IMR-90 (cell line): ENCODE results near the gene RIPK4. TPM values are rescaled to one million over a fixed set of nuclear protein-coding genes. Genes with fewer than 3 reads are reported as not detected.

Experiments
- ATAC-seq: fragments of 200-7000 bp; cut with Tn5 transposase; 2 replicates; pipeline ENCODE4 v1.9.1; 2020; ENCODE audit warnings: low read depth, mild to moderate bottlenecking, moderate library complexity
- BruUV-seq: library from RNA; stranded (reverse); fragments of 400-500 nt; replicated peaks from 2 replicates; lab custom pipeline; 2021; lab: Mats Ljungman, UMichigan
- CTCF ChIA-PET: fragments of 300-600 bp; formaldehyde crosslinking; extraction: SDS; loops from one replicate; lab custom pipeline; 2021; ENCODE audit warnings: antibody characterized with exemption; lab: Yijun Ruan, JAX
- POLR2A ChIA-PET: fragments of 300-600 bp; sonication (Branson Sonifier 250); formaldehyde crosslinking; loops from one replicate; lab custom pipeline; 2022; ENCODE audit warnings: antibody characterized with exemption; ENCODE audit not compliant: unreplicated experiment; lab: Charles Lee
- DNase-seq: peaks from one replicate; pipeline ENCODE4 v3.0.0; 2013
- H2AFZ ChIP-seq: replicated peaks from 2 replicates; pipeline ENCODE3; 2013; ENCODE audit warnings: low read length, mild to moderate bottlenecking; ENCODE audit not compliant: poor library complexity
- H2AK5ac ChIP-seq: 2 replicates; pipeline ENCODE4 v1.6.1; 2013; ENCODE audit warnings: low read depth, low read length, inconsistent platforms
- H2AK9ac ChIP-seq: replicated peaks from 2 replicates; pipeline ENCODE3; 2013; ENCODE audit warnings: mild to moderate bottlenecking, low read depth, low read length, moderate library complexity; ENCODE audit not compliant: poor library complexity
- H2BK120ac ChIP-seq: 2 replicates; pipeline ENCODE4 v1.6.1; 2013; ENCODE audit warnings: low read depth, low read length, inconsistent platforms
- H2BK15ac ChIP-seq: 3 replicates; pipeline ENCODE4 v1.6.1; 2013; ENCODE audit warnings: low read depth, low read length, inconsistent platforms
- H2BK20ac ChIP-seq: 2 replicates; pipeline ENCODE4 v1.6.1; 2013; ENCODE audit warnings: low read depth, mild to moderate bottlenecking, inconsistent platforms, low read length, moderate library complexity
- H2BK5ac ChIP-seq: 2 replicates; pipeline ENCODE4 v1.6.1; 2013; ENCODE audit warnings: mild to moderate bottlenecking, low read depth, low read length, inconsistent platforms; ENCODE audit not compliant: poor library complexity, severe bottlenecking
- H3K14ac ChIP-seq: replicated peaks from 2 replicates; pipeline ENCODE4 v1.6.1; 2013; ENCODE audit warnings: low read depth, low read length, inconsistent platforms
- H3K18ac ChIP-seq: 2 replicates; pipeline ENCODE4 v1.6.1; 2013; ENCODE audit warnings: low read depth, low read length, control low read depth
- H3K23ac ChIP-seq: 2 replicates; pipeline ENCODE4 v1.6.1; 2013; ENCODE audit warnings: low read depth, low read length, inconsistent platforms
- H3K27ac ChIP-seq: 2 replicates; pipeline ENCODE4 v1.5.1; 2013; ENCODE audit warnings: mild to moderate bottlenecking, control low read depth, low read length; ENCODE audit not compliant: insufficient read depth
- H3K27me3 ChIP-seq: 2 replicates; pipeline ENCODE4 v1.6.1; 2013; ENCODE audit warnings: low read length; ENCODE audit not compliant: control insufficient read depth, insufficient read depth
- H3K36me3 ChIP-seq: 2 replicates; pipeline ENCODE4 v1.6.1; 2013; ENCODE audit warnings: low read length, mixed read lengths; ENCODE audit not compliant: control insufficient read depth, insufficient read depth
- H3K4ac ChIP-seq: 2 replicates; pipeline ENCODE4 v1.6.1; 2013; ENCODE audit warnings: low read depth, low read length, inconsistent platforms
- H3K4me1 ChIP-seq: 2 replicates; pipeline ENCODE4 v1.6.1; 2013; ENCODE audit warnings: low read length, mixed read lengths; ENCODE audit not compliant: control insufficient read depth, insufficient read depth
- H3K4me2 ChIP-seq: 2 replicates; pipeline ENCODE4 v1.6.1; 2013; ENCODE audit warnings: low read depth, mild to moderate bottlenecking, control low read depth, low read length, moderate library complexity
- H3K4me3 ChIP-seq: 2 replicates; pipeline ENCODE4 v1.5.1; 2013; ENCODE audit warnings: low read depth, mild to moderate bottlenecking, control low read depth, low read length, moderate library complexity; ENCODE audit not compliant: insufficient read depth
- H3K56ac ChIP-seq: 2 replicates; pipeline ENCODE4 v1.6.1; 2013; ENCODE audit warnings: low read length, inconsistent platforms; ENCODE audit not compliant: insufficient read depth; ENCODE audit errors: extremely low read depth
- H3K79me1 ChIP-seq, 2 experiments: 2 replicates each; pipeline ENCODE4 v1.6.1; 2013; ENCODE audit warnings: low read length in 2 of 2, inconsistent platforms in 1 of 2, low read depth in 1 of 2
- H3K9ac ChIP-seq: 2 replicates; pipeline ENCODE4 v1.6.1; 2013; ENCODE audit warnings: low read depth, low read length, control low read depth
- H3K9me1 ChIP-seq: 2 replicates; pipeline ENCODE4 v1.6.1; 2013; ENCODE audit warnings: low read length, inconsistent platforms; ENCODE audit not compliant: insufficient read depth
- H3K9me3 ChIP-seq: 2 replicates; pipeline ENCODE4 v1.6.1; 2013; ENCODE audit warnings: low read length; ENCODE audit not compliant: control insufficient read depth, insufficient read depth
- H4K20me1 ChIP-seq: 2 replicates; pipeline ENCODE4 v1.6.1; 2013; ENCODE audit warnings: low read length, inconsistent platforms; ENCODE audit not compliant: insufficient read depth
- H4K5ac ChIP-seq: 2 replicates; pipeline ENCODE4 v1.6.1; 2013; ENCODE audit warnings: mild to moderate bottlenecking, low read depth, low read length, control low read depth
- H4K8ac ChIP-seq, 2 experiments: 2 replicates each; pipeline ENCODE4 v1.6.1; 2013; ENCODE audit warnings: low read depth in 2 of 2, low read length in 2 of 2, control low read depth in 1 of 2, inconsistent platforms in 1 of 2
- H4K91ac ChIP-seq: 2 replicates; pipeline ENCODE4 v1.6.1; 2013; ENCODE audit warnings: low read depth, low read length, inconsistent platforms; ENCODE audit not compliant: insufficient read depth
- CEBPB ChIP-seq: IDR thresholded peaks from 2 replicates; pipeline ENCODE4 v1.6.1; 2012; ENCODE audit warnings: low read depth, low read length, improper control_type of control experiment
- FOS ChIP-seq: fragments of 150-350 bp; IDR thresholded peaks from 2 replicates; pipeline ENCODE4 v1.6.1; 2016; ENCODE audit warnings: low read depth, low read length
- MXI1 ChIP-seq: IDR thresholded peaks from 2 replicates; pipeline ENCODE4 v1.6.1; 2012; ENCODE audit warnings: low read depth, mild to moderate bottlenecking, low read length, moderate library complexity, borderline replicate concordance
- POLR2A ChIP-seq: IDR thresholded peaks from 2 replicates; pipeline ENCODE4 v1.6.1; 2012; ENCODE audit warnings: mild to moderate bottlenecking, low read depth, low read length
- RCOR1 ChIP-seq: IDR thresholded peaks from 2 replicates; pipeline ENCODE4 v1.6.1; 2012; ENCODE audit warnings: mild to moderate bottlenecking, low read length, improper control_type of control experiment; ENCODE audit not compliant: insufficient replicate concordance
- WGBS, 2 experiments: methylation state at CpG; one replicate each; pipeline versions ENCODE4 v1.1.5 to v1.1.7; 2013; ENCODE audit warnings: missing lambda C conversion rate in 2 of 2; ENCODE audit not compliant: insufficient read length in 1 of 2; ENCODE audit errors: extremely low coverage in 2 of 2; 5-methylcytosine and 5-hydroxymethylcytosine counted together
- dilution Hi-C: fragments of 300-500 bp; cut with HindIII; formaldehyde crosslinking; loops from one replicate; pipeline ENCODE4 v1.14.3; 2018; ENCODE audit warnings: low sequenced_read_pairs; ENCODE audit not compliant: unreplicated experiment
- in situ Hi-C: fragments of 300-500 bp; cut with MboI; formaldehyde crosslinking; loops from 3 replicates; pipeline ENCODE4 v1.14.3; 2019; ENCODE audit warnings: low sequenced_read_pairs, inconsistent platforms, mixed read lengths
- intact Hi-C: fragments of 100-400 bp; cut with micrococcal nuclease; formaldehyde crosslinking; loops from 2 replicates; pipeline ENCODE4 v1.10.0; 2022
- polyA plus RNA-seq, 3 experiments: library from polyadenylated mRNA; depleted of rRNA; stranded (reverse); fragments of >200 nt; gene quantifications; 2 replicates each; pipeline ENCODE4 v1.2.3, GENCODE V29; 2012; ENCODE audit warnings: low replicate concordance in 1 of 3
- total RNA-seq: library from RNA; depleted of rRNA; stranded (reverse); fragments of >200 nt; gene quantifications from 2 replicates; pipeline ENCODE4 v1.2.3, GENCODE V29; 2012

RIPK4 gene
- total and polyA plus RNA-seq, 2 of the 4 experiments (the other 2 are of a cell fraction), result under 0.01 to 0.03 TPM

DNA sequence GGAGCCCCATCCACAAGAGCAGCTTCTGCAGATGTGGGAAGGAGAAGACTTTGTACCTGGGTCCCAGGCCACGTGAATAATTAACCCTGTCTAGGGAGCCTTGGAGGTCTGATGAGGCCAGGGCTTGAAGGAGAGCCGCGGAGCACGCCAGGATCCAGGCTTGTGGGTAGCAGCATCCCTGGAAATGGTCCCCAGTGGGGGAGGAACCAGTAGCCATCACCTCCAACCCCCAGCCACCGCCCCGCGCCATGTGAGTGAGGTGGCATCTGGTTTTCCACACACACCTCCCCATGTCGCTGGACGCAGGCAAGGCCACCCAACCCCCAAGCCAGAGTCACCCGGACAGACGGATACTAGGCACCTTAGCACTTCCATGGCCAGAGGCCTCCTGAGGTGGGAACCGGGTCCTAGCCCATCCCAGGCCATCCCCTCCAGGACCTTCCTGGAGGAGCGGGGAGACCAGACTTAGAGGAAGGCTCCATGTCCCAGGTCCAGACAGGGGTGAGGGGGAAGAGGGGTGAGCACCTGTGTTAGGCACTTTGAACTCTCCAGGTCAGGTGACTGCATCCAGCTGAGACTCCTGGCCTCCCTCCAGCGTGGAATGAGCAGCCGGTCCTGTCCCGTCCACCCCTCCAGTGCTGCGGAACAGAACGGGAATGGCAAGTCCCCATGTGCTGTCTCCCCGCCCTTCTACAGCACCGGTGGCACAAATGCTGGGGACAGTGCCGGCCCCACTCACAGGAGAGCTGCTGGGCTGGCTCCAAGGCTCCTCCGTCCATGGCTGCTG, 53.2 kb downstream of the RIPK4 start:
- Histone ChIP-seq H4K91ac (no peak overlapping the region), H2BK15ac (no peak overlapping the region), H3K36me3 (no peaks in the 10 kb centered on the region), H3K4me3 (no peak overlapping the region), H2AFZ (no peak overlapping the region), H2AK9ac (peak overlapping the region; percentile 35), H3K27me3 (peaks cover 80% of the 10 kb centered on the region), H3K14ac (no peak overlapping the region), H4K8ac (no peak overlapping the region), H3K4ac (no peak overlapping the region), H3K18ac (no peak overlapping the region), H3K9me3 (peaks cover 2% of the 10 kb centered on the region; the same call in 1 of the 2 replicates), H3K9ac (no peak overlapping the region), H3K4me2 (no peak overlapping the region), H2BK20ac (no peak overlapping the region), H2AK5ac (no peak overlapping the region), H3K27ac (no peak overlapping the region), H3K79me1 (no peaks in the 10 kb centered on the region), H3K56ac (no peak overlapping the region), H2BK5ac (no peak overlapping the region), H4K5ac (no peak overlapping the region), H2BK120ac (no peak overlapping the region), H3K4me1 (no peaks in the 10 kb centered on the region), H3K9me1 (no peaks in the 10 kb centered on the region), H3K23ac (no peak overlapping the region), H4K20me1 (no peaks in the 10 kb centered on the region)
- ATAC-seq, result no peak
- in situ Hi-C loops (no loop called here), intact Hi-C loops (no loop called here), dilution Hi-C loops (no loop called here)
- TF ChIP-seq POLR2A, result no peak
- no peak for TF ChIP-seq RCOR1
- TF ChIP-seq MXI1, result no peak
- TF ChIP-seq FOS, result no peak
- no peak for TF ChIP-seq CEBPB
- DNase-seq, result no peak
- 53% methylated on average over 6 of the region's 22 CpGs; no CpG with 5 or more reads in 1 of the 2 experiments for WGBS, 2 experiments
- CTCF ChIA-PET, result no interaction called here
- no TSS peak for BruUV-seq
- POLR2A ChIA-PET, result no interaction called here
